Cardiac fibroblast (primary cell): ENCODE results near the gene TNFRSF8.
A peak's percentile ranks its signal among the peaks of the same experiment; 100 is the strongest.

ENCODE experiments used
- DNase-seq, 2 donors: peaks; one replicate each; pipeline versions ENCODE4 v3.0.0 to v3.0.0-alpha.2; 2010; ENCODE audit warnings: low read depth in 2 of 2
- H3K4me3 ChIP-seq, 2 donors: replicated peaks in 1 of 2; 1 replicate in 1 of 2; 2 replicates in 1 of 2; pipeline ENCODE4 v1.5.1; 2011; ENCODE audit warnings: low read depth in 2 of 2, low read length in 2 of 2, mild to moderate bottlenecking in 2 of 2, moderate library complexity in 1 of 2
- TF ChIP-seq, protein P1 (sequence below): IDR thresholded peaks from one replicate; pipeline ENCODE4 v1.5.1; 2011; ENCODE audit warnings: low read depth, mild to moderate bottlenecking, low read length, inconsistent platforms

TNFRSF8 gene

DNA sequence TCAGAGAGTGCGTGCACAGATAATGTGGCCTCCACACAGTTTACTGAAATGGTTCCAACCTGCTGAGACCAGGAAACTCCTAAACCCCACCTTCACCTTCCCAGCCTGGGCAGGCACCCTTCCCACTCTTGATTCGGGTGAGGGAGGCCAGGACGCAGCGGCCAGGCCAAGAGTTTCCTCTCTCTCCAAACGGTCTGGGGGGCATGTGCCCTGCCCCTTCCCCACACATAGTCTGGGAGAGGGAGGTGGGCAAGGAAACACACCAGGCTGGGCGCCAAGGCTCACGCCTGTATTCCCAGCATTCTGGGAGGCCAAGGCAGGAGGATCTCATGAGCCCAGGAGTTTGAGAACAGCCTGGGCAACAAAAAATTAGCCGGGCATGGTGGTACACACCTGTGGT lies 9.6 kb downstream of the TNFRSF8 start:
- TF ChIP-seq, protein P1, sequence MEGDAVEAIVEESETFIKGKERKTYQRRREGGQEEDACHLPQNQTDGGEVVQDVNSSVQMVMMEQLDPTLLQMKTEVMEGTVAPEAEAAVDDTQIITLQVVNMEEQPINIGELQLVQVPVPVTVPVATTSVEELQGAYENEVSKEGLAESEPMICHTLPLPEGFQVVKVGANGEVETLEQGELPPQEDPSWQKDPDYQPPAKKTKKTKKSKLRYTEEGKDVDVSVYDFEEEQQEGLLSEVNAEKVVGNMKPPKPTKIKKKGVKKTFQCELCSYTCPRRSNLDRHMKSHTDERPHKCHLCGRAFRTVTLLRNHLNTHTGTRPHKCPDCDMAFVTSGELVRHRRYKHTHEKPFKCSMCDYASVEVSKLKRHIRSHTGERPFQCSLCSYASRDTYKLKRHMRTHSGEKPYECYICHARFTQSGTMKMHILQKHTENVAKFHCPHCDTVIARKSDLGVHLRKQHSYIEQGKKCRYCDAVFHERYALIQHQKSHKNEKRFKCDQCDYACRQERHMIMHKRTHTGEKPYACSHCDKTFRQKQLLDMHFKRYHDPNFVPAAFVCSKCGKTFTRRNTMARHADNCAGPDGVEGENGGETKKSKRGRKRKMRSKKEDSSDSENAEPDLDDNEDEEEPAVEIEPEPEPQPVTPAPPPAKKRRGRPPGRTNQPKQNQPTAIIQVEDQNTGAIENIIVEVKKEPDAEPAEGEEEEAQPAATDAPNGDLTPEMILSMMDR, result no peak
- H3K4me3 ChIP-seq, result no peak overlapping the region
- DNase-seq, result no peak

DNA sequence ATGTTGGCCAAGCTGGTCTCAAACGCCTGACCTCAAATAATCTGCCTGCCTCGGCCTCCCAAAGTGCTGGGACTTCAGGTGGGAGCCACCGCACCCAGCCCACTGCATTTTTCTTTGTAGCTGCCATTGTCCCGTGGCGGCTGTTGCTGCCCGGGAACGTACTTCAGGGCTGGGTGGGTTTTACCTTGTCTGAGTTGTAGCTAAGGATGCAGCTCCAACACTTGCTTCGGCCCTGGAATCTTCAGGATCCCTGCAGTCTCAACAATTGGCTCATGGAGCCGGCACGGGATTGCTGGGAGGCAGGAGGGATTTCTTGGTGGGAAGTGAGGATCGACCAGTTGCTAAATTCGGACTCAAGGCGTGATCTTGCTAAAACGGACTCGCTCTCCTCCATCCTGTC lies 10.7 kb downstream of the TNFRSF8 start:
- H3K4me3 ChIP-seq, result no peak overlapping the region
- no peak for DNase-seq
- TF ChIP-seq, protein P1, result no peak

DNA sequence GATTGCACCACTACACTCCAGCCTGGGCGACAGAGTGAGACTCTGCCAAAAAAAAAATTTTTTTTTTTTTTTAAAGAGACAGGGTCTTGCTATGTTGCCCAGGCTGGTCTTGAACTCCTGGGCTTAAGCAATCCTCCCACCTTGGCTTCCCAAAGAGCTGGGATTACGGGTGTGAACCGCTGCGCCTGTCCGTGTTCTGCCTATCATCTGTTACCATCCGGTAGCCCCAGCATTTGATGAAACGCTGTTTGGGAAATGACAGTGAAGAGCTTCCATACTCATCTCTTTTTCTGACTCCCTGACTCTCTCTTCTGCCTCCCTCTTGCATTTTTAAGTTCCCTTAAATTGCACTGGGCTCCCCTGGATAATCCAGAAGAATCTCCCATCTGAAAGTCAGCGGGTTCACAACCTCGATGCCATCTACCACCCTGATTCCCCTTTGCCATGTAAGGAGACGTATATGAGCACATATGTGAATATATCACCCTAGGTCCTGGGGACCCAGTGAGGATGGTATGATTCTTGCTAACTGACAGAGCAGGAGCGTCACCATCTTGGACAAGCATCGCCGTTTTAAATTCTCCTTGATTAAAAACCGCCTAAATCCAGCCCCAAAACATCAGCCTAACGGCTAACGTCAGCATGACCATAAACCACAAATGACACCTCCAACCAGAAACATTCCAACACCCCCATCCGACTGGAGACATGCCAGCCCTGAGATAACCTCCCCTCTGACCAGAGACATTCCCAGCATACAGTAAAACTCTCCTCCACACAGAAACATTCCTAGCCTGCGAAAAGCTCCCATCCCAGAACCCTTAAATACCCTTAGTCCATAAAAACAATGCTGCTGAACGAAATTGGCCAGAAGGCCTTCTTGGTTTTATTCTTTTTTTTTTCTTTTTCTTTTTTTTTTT lies 12.4 kb downstream of the TNFRSF8 start:
- DNase-seq, result peak; percentile 75 to 98
- TF ChIP-seq, protein P1, result no peak
- H3K4me3 ChIP-seq, result no peak overlapping the region

DNA sequence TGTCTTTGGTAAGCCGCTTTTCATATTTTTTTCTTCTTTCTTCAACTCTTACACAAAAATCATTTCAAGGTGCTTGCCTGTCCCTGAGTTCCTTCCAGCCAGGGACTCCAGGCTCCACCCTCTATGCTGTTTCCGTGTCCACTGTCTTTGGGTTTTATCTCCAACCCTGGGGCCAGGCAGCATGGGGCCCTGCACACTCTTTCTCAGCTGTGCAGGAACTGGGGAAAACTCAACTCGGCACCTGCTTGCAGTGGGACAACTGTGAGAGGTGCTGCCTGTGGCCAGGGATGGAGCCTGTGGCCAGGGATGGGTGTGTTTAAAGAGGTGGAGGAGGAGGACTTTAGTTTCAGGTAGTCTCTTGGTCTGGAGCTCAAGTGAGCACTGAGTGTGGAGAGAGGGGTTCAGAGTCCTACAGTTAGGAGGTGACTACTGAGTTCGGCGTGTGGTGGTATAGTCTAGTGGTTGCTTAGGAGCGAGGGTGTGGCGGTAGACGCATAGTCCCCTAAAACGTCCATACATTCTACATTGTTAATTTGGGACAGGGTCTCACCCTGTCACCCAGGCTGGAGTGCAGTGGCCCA lies 13.4 kb downstream of the TNFRSF8 start:
- TF ChIP-seq, protein P1, result no peak
- DNase-seq, result peak in 1 of 2 donors; percentile 23
- H3K4me3 ChIP-seq, result no peak overlapping the region

DNA sequence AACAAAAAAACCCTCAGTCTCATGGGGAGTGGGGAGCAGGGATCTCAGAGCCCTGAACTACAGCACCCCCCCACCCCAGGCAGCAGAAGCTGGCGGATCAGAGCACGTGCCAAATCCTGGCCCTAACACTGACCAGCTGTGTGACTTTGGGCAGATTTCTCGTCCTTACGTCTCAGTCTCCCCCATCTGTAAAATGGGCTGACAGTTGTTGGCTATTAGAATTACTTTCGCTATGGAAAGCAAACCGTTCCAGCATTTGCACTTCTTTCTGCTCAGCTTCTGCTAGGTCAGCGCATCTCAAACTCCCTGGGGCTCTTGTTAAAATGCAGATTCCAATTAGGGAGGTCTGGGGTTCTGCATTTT lies 15.5 kb downstream of the TNFRSF8 start:
- no peak overlapping the region for H3K4me3 ChIP-seq
- DNase-seq, result no peak
- TF ChIP-seq, protein P1, result no peak

DNA sequence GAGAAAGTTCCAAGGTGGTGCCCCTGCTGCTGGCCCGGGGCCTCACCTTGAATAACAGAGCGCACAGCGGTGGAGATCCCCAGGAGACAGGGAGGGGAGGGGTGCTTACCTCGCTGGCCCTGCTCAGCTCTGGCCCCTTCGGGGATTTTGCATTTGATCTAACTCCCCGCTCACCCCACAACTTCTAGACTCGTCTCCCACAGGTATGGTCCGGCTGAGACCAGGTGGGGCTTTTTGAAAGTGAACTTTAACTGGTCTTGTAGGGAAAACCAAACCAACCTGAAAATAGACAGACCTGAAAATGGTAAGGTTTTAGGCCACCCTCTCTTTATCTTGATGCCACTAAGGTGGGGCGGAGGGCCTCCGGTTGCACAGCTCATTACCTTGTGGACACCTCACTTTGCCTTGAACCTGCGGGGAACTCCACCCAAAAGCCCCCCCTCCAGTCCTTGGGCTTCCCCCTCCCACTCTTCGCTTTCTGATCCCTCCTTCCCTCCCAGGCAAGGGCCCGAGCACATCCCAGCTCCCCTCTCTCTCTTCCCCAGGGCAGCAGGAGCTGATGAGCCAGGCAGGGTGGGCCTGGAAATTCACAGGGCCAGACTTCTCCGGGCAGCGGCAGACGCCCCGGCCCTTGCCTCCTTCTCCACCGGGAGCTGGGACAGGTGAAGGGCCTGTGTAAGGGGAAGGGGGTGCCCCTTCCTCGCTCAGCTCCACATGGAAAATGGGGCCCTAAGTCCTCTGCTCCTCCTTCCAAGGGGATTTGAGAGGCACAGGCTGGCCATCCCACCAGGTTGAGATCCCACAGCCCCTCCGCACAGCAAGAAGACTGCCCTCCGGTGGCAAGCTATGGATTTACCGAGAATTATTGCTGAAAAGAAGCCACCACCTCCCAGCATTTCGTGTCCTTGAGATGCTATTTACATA lies 16.1 kb downstream of the TNFRSF8 start:
- no peak overlapping the region for H3K4me3 ChIP-seq
- TF ChIP-seq, protein P1, result peak; percentile 74
- peak; percentile 55 to 79 for DNase-seq
